HS-5 (cell line): Measurements from ENCODE around the gene MAP7.
"Not testable (repeated sequence)": the region's sequence is repeated elsewhere in the genome, so short reads cannot be mapped to it uniquely, and the experiment has no call there.

Source experiments
- DNase-seq: peaks from one replicate; pipeline ENCODE4 v3.0.0-alpha.2; 2012; ENCODE audit warnings: low read depth

MAP7 gene

GRCh38 chr6:136502786-136503185, 47.4 kb downstream of the MAP7 start:
- DNase-seq, result no peak

DNA sequence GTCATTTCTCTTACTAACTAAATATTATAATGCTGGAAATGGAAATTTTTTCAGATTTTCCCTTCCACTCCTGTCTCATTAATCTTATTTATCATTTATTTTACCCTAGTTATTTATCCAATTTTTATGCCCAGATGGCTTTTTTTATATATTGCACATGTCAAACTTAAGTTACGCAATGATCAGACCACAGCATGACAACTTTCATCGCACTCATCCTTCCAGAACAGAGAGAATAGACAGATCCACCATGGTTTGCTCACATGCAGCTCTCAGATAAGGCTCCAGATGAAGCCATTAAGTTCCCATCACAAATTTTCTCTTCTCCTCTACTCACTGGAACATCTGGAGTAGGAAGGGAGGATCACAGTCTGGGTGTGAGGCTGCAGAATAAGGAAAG, 48.7 kb downstream of the MAP7 start:
- DNase-seq, result no peak

- DNase-seq, result no peak
Measured at GRCh38 chr6:136501096-136501495, 49.1 kb downstream of the MAP7 start.

GRCh38 chr6:136500414-136500813, 49.8 kb downstream of the MAP7 start:
- no peak for DNase-seq

DNA sequence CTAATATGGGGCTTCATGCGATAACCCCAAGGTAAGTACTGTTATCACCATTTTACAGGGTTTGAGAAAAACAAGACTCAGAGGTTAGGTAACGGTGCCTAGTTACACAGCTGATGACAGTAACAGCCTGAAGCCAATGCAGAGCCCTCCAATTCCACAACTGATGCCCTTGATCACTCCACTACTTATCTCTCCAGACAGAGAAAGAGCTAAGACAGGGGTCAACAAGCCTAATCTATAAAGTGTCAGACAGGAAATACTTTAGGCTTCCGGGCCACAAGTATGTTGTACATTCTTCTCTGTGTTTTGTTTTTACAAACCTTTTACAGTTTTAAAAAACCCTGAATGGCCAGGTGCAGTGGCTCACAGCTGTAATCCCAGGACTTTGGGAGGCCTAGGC, 50.9 kb downstream of the MAP7 start:
- DNase-seq, result no peak

DNA sequence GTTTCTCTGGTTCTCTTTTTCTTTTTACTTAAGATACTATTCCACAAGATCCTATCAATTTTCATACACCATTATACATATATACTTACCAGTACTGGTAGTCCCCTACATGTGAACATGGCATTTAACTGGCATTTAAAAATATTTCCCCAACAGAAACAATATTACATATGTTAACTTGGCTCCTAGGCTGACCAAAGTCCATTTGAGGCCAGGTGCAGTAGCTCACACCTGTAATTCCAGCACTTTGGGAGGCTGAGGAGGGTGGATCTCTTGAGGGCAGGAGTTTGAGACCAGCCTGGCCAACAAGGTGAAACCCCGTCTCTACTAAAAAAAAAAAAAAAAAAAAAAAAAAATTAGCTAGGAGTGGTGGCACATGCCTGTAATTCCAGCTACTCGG, 53.8 kb downstream of the MAP7 start:
- not testable (repeated sequence) for DNase-seq

- no peak for DNase-seq
Measured at GRCh38 chr6:136494710-136495109, 55.5 kb downstream of the MAP7 start.

DNA sequence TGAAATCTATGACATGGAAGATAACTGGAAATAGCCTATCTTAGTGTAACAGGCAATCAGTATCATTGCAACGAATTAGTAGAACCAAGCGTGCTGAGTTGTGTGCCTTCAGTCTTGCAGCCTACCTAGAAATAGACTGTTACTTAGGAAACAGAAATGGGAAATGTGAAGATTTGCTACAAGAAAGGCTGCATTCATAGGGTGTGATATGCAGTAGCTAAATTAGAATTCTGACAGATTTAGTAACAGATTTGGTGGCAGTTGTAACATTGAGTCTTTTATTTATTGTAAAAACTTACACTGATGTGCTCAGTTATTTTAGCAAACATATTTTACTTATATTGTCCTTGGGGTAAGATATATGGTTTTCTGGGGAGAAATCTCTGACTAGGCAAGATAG, 56.2 kb downstream of the MAP7 start:
- DNase-seq, result no peak

DNA sequence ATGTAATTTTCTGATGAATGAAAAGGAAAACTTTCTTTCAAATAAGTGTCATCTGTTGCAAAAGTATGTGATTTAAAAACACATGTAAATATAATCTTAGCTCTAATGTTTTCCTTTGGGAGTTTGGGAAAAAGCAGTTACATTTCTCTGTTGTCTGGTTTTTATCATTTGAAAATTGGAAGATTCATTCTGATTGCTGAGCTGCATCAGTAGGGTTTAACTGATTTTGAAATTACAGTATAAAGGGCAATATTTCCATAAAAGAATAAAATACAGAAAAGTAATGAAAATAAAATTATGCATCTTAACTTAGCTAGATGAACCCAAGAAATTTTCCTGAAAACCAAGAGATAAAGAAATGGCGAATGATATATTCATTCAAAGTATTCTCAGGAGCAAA, 57.8 kb downstream of the MAP7 start:
- no peak for DNase-seq

DNA sequence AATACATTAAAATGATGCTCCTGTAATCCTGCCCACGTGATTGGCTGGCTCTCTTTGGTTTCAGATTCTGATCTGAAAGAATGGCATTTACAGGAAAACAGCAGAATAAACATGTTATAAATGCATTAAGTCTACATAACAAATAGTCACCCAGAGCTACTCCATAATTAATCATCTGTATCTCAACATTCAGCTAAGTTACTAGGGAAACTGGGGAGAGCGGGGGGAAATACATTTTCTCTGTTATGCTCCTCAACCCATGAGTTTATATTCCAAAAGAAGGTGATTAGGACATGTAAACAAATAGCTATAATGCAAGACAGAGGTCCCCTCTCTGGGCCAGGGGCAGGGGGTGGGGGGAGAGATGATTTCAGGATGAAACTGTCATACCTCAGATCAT, 58.5 kb downstream of the MAP7 start:
- DNase-seq, result no peak

- DNase-seq, result no peak
Measured at GRCh38 chr6:136491251-136491650, 59.0 kb downstream of the MAP7 start.

GRCh38 chr6:136489689-136490033, 60.6 kb downstream of the MAP7 start:
- DNase-seq, result not testable (repeated sequence)

DNA sequence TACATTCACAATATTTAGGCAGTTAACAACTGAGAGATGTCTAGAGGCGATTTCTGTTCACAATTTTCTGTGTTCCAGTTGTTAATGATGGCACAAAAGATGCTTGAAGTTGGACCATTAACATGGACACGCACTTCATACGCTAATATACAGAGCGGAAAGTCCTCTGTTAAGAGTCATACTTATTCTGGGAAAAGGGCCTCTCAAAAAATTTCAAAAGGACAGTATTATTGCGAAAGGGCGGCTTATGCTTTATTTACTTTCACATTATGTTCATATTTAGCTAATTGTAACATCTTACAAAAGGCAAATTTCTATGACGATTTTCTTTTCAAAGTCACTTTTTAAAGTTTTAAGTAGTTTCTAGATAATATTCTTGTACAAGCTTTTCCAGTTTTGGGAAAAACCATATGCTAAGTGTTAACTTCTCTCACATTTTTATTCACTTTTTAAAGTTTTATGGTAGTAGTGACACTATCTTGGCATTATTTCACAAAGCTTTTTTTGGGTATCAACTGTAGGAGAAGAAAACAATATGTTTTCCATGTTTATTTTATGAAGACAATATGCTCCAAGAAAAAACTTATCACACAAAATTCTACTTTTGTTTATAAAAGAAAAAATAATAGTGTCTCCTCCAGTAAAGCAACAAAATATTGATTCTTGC, 62.3 kb downstream of the MAP7 start:
- no peak for DNase-seq

- DNase-seq, result no peak
Measured at GRCh38 chr6:136486357-136486756, 63.9 kb downstream of the MAP7 start.

GRCh38 chr6:136483906-136484305, 66.3 kb downstream of the MAP7 start:
- no peak for DNase-seq

DNA sequence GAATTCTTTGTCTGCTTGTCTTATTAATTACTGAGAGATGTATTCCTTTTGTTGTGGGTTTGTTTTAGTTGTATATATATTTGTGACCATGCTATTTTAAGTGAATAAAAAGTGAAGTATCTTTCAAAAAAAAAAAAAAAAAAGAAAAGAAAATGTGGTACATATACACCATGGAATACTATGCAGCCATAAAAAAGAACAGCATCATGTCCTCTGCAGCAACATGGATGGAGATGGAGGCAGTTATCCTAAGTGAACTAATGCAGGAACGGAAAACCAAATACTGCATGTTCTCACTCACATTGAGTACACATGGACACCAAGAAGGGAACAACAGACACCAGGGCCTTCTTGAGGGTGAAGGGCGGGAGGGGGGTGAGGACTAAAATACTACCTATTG, 67.2 kb downstream of the MAP7 start:
- not testable (repeated sequence) for DNase-seq

GRCh38 chr6:136477548-136477947, 72.7 kb downstream of the MAP7 start:
- no peak for DNase-seq

DNA sequence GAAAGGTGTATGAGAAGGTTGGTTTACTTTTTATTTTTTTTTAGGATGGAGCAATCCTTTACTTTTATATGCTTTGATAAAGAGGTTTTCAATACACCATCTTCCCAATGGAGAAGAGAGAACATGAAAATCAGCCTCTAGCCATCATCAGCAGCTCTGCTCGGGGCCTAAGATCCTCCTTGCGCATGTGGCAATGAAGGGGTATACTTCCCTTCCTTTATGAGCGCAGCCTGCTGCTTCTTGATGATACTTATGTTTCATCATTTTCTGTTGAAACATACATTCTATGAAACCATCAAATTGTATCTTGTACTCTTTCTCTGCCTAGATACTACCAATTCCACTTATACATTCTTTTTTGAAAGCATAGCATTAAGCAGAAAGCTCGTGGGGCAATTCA, 74.5 kb downstream of the MAP7 start:
- no peak for DNase-seq

- DNase-seq, result no peak
Measured at GRCh38 chr6:136474241-136474640, 76.0 kb downstream of the MAP7 start.

GRCh38 chr6:136471922-136472321, 78.3 kb downstream of the MAP7 start:
- DNase-seq, result no peak

GRCh38 chr6:136471372-136471771, 78.8 kb downstream of the MAP7 start:
- DNase-seq, result no peak

- no peak for DNase-seq
Measured at GRCh38 chr6:136470044-136470443, 80.2 kb downstream of the MAP7 start.

DNA sequence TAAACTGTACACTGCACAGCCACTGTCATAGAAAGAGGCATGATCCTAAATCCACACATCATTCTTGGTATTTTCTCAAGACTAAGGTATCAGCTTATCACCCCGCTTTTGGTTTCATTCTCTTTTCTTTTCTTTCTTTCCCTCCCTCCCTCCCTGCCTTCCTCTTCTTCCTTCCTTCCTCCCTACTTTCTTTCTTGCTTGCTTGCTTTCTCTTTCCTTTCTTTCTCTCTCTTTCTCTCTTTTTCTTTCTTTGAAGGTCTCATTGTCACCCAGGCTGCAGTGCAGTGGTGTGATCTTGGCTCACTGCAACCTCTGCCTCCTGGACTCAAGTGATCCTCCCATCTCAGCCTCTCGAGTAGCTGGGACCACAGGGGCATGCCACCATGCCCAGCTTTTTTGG, 81.1 kb downstream of the MAP7 start:
- no peak for DNase-seq

DNA sequence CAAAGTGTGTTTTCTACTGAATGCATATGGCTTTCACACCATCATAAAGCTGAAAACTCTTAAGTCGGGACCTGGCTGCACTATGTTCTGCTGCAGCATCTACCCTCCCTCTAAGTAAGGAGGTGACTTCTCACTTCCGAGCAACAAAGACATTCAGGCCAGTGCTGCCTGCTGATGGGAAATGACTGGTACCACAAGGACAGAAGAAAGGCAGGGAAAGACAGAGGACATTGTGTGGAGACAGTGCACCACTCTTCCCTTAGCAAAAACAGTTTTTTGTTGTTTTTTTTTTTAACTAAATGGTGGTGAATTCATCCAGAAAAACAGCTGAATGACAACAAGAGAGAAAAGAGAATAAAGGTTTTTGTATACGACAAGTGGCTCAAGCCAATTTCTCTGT, 81.5 kb downstream of the MAP7 start:
- no peak for DNase-seq

GRCh38 chr6:136467186-136467585, 83.0 kb downstream of the MAP7 start:
- DNase-seq, result no peak
